SH-SY5Y (cell line): ENCODE results near the gene FBXW7.

Experiments
- GATA2 ChIP-seq: IDR thresholded peaks from 2 replicates; pipeline ENCODE4 v1.6.1; 2011; ENCODE audit warnings: mild to moderate bottlenecking, low read depth, low read length
- GATA3 ChIP-seq: IDR thresholded peaks from 2 replicates; pipeline ENCODE4 v1.6.1; 2011; ENCODE audit warnings: low read depth, mild to moderate bottlenecking, low read length, moderate library complexity

FBXW7 gene

GRCh38 chr4:152534541-152535359 lies 1.1 kb downstream of the FBXW7 start:
- TF ChIP-seq GATA2: no peak
- no peak for TF ChIP-seq GATA3

GRCh38 chr4:152531479-152531878 lies 4.4 kb downstream of the FBXW7 start:
- no peak for TF ChIP-seq GATA3
- TF ChIP-seq GATA2: no peak

- TF ChIP-seq GATA2: no peak
- TF ChIP-seq GATA3: no peak
Measured at GRCh38 chr4:152530600-152530999, 5.3 kb downstream of the FBXW7 start.

GRCh38 chr4:152529880-152530279 lies 6.0 kb downstream of the FBXW7 start:
- no peak for TF ChIP-seq GATA3
- TF ChIP-seq GATA2: no peak

- TF ChIP-seq GATA3 (no peak), GATA2 (no peak)
Measured at GRCh38 chr4:152528060-152528459, 7.8 kb downstream of the FBXW7 start.

- TF ChIP-seq GATA3 (no peak), GATA2 (no peak)
Measured at GRCh38 chr4:152525878-152526277, 10.0 kb downstream of the FBXW7 start.

GRCh38 chr4:152524427-152524826 lies 11.5 kb downstream of the FBXW7 start:
- TF ChIP-seq GATA3 (no peak), GATA2 (no peak)

- TF ChIP-seq GATA3 (no peak), GATA2 (no peak)
Measured at GRCh38 chr4:152523731-152524130, 12.2 kb downstream of the FBXW7 start.

GRCh38 chr4:152522754-152523153 lies 13.1 kb downstream of the FBXW7 start:
- TF ChIP-seq GATA3 (no peak), GATA2 (no peak)

- TF ChIP-seq GATA2: no peak
- TF ChIP-seq GATA3: no peak
Measured at GRCh38 chr4:152522245-152522644, 13.6 kb downstream of the FBXW7 start.

- TF ChIP-seq GATA2 (no peak), GATA3 (no peak)
Measured at GRCh38 chr4:152516156-152516555, 19.7 kb downstream of the FBXW7 start.

- no peak for TF ChIP-seq GATA3
- no peak for TF ChIP-seq GATA2
Measured at GRCh38 chr4:152515678-152516077, 20.2 kb downstream of the FBXW7 start.

- no peak for TF ChIP-seq GATA3
- no peak for TF ChIP-seq GATA2
Measured at GRCh38 chr4:152514356-152514755, 21.5 kb downstream of the FBXW7 start.

GRCh38 chr4:152513078-152513477 lies 22.8 kb downstream of the FBXW7 start:
- TF ChIP-seq GATA2 (no peak), GATA3 (no peak)

- TF ChIP-seq GATA2: no peak
- no peak for TF ChIP-seq GATA3
Measured at GRCh38 chr4:152512483-152512882, 23.4 kb downstream of the FBXW7 start.
